Activated B cell treated with CpG ODN at 0.5 μM for 24 hours (primary cell): ENCODE results near the gene FAM234A. TPM values are rescaled to one million over a fixed set of nuclear protein-coding genes. Genes with fewer than 3 reads are reported as not detected.

ENCODE experiments used
- ATAC-seq: fragments of 200-7000 bp; cut with Tn5 transposase; one replicate; pipeline ENCODE4 v1.10.0; 2021; ENCODE audit warnings: low read depth, mild to moderate bottlenecking, moderate library complexity
- CTCF ChIA-PET: fragments of 350-600 bp; sonication (Branson Sonifier 250); formaldehyde crosslinking; loops from one replicate; lab custom pipeline; 2021; ENCODE audit warnings: antibody characterized with exemption; lab: Charles Lee
- POLR2A ChIA-PET: fragments of 350-600 bp; sonication (Branson Sonifier 250); formaldehyde crosslinking; loops from one replicate; lab custom pipeline; 2021; ENCODE audit warnings: antibody characterized with exemption; lab: Charles Lee
- DNase-seq: peaks from one replicate; pipeline ENCODE4 v3.0.0; 2022
- H3K27ac Mint-ChIP-seq: one replicate; pipeline ENCODE4 v1.8.0; 2020; ENCODE audit warnings: mixed read lengths
- H3K27me3 Mint-ChIP-seq: one replicate; pipeline ENCODE4 v1.8.0; 2021; ENCODE audit warnings: mixed read lengths
- H3K36me3 Mint-ChIP-seq: one replicate; pipeline ENCODE4 v1.8.0; 2021; ENCODE audit warnings: low read depth, mixed read lengths
- H3K4me1 Mint-ChIP-seq: one replicate; pipeline ENCODE4 v1.8.0; 2021; ENCODE audit warnings: mixed read lengths
- H3K4me3 Mint-ChIP-seq: one replicate; pipeline ENCODE4 v1.8.0; 2020; ENCODE audit warnings: mild to moderate bottlenecking, mixed read lengths
- H3K9me3 Mint-ChIP-seq: one replicate; pipeline ENCODE4 v1.8.0; 2020; ENCODE audit warnings: mixed read lengths
- CTCF ChIP-seq: fragments of 200-600 bp; IDR thresholded peaks from one replicate; pipeline ENCODE4 v1.8.0; 2022; ENCODE audit warnings: antibody characterized with exemption, mild to moderate bottlenecking
- intact Hi-C: fragments of 100-400 bp; cut with micrococcal nuclease; formaldehyde crosslinking; loops from one replicate; pipeline ENCODE4 v1.15.1; 2024
- total RNA-seq: library from RNA; stranded (reverse); gene quantifications from 2 replicates; pipeline ENCODE4 v1.2.3, GENCODE V29; 2022

The FAM234A gene
- total RNA-seq, 1 donor from 2014 or later = 49.6 TPM

- intact Hi-C loops = no loop called here
Measured at GRCh38 chr16:269061-269796, 34.6 kb downstream of the FAM234A start.

GRCh38 chr16:270381-271255, 36.0 kb downstream of the FAM234A start:
- Mint-ChIP-seq H3K4me3 (no peak overlapping the region), H3K36me3 (peaks cover 4% of the 10 kb centered on the region), H3K9me3 (no peaks in the 10 kb centered on the region), H3K27ac (no peak overlapping the region), H3K4me1 (peaks cover 2% of the 10 kb centered on the region), H3K27me3 (peaks cover 3% of the 10 kb centered on the region)
- no peak for DNase-seq
- no peak for ATAC-seq
- ChIA-PET CTCF (no interaction called here), POLR2A (no interaction called here)
- TF ChIP-seq CTCF = no peak
- intact Hi-C loops = no loop called here

More at GRCh38 chr16:269061-269796, 34.6 kb downstream of the FAM234A start:
- Mint-ChIP-seq H3K27me3 (peaks cover 1% of the 10 kb centered on the region), H3K36me3 (peaks cover 10% of the 10 kb centered on the region), H3K4me3 (no peak overlapping the region), H3K27ac (no peak overlapping the region), H3K9me3 (no peaks in the 10 kb centered on the region), H3K4me1 (no peaks in the 10 kb centered on the region)
- TF ChIP-seq CTCF = no peak
- ATAC-seq (no peak), DNase-seq (no peak)
- CTCF ChIA-PET = no interaction called here
- POLR2A ChIA-PET = no interaction called here

GRCh38 chr16:272633-273546, 38.3 kb downstream of the FAM234A start:
- no peak overlapping the region for H3K27ac Mint-ChIP-seq
- CTCF ChIA-PET = no interaction called here
- POLR2A ChIA-PET = no interaction called here
- H3K4me1 Mint-ChIP-seq = peaks cover 6% of the 10 kb centered on the region
- TF ChIP-seq CTCF = no peak
- no peaks in the 10 kb centered on the region for H3K36me3 Mint-ChIP-seq
- intact Hi-C loops = no loop called here
- H3K27me3 Mint-ChIP-seq = peaks cover 8% of the 10 kb centered on the region
- H3K9me3 Mint-ChIP-seq = no peaks in the 10 kb centered on the region
- ATAC-seq (no peak), DNase-seq (no peak)
- H3K4me3 Mint-ChIP-seq = no peak overlapping the region

- TF ChIP-seq CTCF = no peak
- ChIA-PET POLR2A (no interaction called here), CTCF (no interaction called here)
- peaks cover 10% of the 10 kb centered on the region for H3K27me3 Mint-ChIP-seq
- H3K4me1 Mint-ChIP-seq = peaks cover 6% of the 10 kb centered on the region
- no peak overlapping the region for H3K27ac Mint-ChIP-seq
- no peaks in the 10 kb centered on the region for H3K36me3 Mint-ChIP-seq
- ATAC-seq = no peak
- H3K9me3 Mint-ChIP-seq = no peaks in the 10 kb centered on the region
- intact Hi-C loops = no loop called here
- H3K4me3 Mint-ChIP-seq = no peak overlapping the region
- no peak for DNase-seq
Measured at GRCh38 chr16:273547-274421, 39.2 kb downstream of the FAM234A start.
